GM12891 (cell line): ENCODE data around the gene HCST.

Experiments used
- DNase-seq: peaks from one replicate; pipeline ENCODE4 v3.0.0; 2011; ENCODE audit warnings: low spot score; ENCODE audit not compliant: insufficient read length
- FAIRE-seq: peaks from 2 replicates; lab custom pipeline; 2011; peaks lifted over from hg19 to GRCh38; lab: Jason Lieb, UNC
- PAX5 ChIP-seq: IDR thresholded peaks from 2 replicates; pipeline ENCODE4 v1.6.1; 2011; ENCODE audit warnings: low read length, moderate library complexity, mild to moderate bottlenecking; ENCODE audit not compliant: insufficient read depth, severe bottlenecking
- POLR2A ChIP-seq: IDR thresholded peaks from 2 replicates; pipeline ENCODE4 v1.6.1; 2011; ENCODE audit warnings: low read depth, low read length, control low read depth
- POLR2AphosphoS5 ChIP-seq: IDR thresholded peaks from 2 replicates; pipeline ENCODE4 v1.6.1; 2011; ENCODE audit warnings: low read depth, low read length, control low read depth
- POU2F2 ChIP-seq: IDR thresholded peaks from 2 replicates; pipeline ENCODE4 v1.6.1; 2011; ENCODE audit warnings: low read depth, mild to moderate bottlenecking, control low read depth, low read length, moderate library complexity
- SPI1 ChIP-seq: IDR thresholded peaks from 2 replicates; pipeline ENCODE4 v1.6.1; 2011; ENCODE audit warnings: low read depth, low read length, control low read depth
- TAF1 ChIP-seq: IDR thresholded peaks from 2 replicates; pipeline ENCODE4 v1.6.1; 2011; ENCODE audit warnings: low read depth, low read length, control low read depth

The HCST gene

GRCh38 chr19:35940839-35941238, 38.5 kb downstream of the HCST start:
- TF ChIP-seq TAF1: no peak
- no peak for TF ChIP-seq POLR2A
- no peak for TF ChIP-seq POU2F2
- TF ChIP-seq PAX5: no peak
- TF ChIP-seq SPI1: no peak
- TF ChIP-seq POLR2AphosphoS5: no peak
- FAIRE-seq (no peak), DNase-seq (no peak)

- no peak for DNase-seq
- FAIRE-seq: no peak
- TF ChIP-seq POLR2AphosphoS5 (no peak), TAF1 (no peak), POLR2A (no peak), SPI1 (no peak), PAX5 (no peak), POU2F2 (no peak)
These were observed 39.9 kb downstream of the HCST start for GRCh38 chr19:35942235-35942634.

- no peak for TF ChIP-seq PAX5
- TF ChIP-seq TAF1: no peak
- TF ChIP-seq POLR2AphosphoS5: no peak
- TF ChIP-seq POLR2A: no peak
- no peak for TF ChIP-seq SPI1
- TF ChIP-seq POU2F2: no peak
- DNase-seq (no peak), FAIRE-seq (no peak)
These were observed 41.3 kb downstream of the HCST start for GRCh38 chr19:35943321-35944301.

- FAIRE-seq: no peak
- TF ChIP-seq TAF1: no peak
- DNase-seq: no peak
These were observed 42.2 kb downstream of the HCST start for GRCh38 chr19:35944556-35944955.

GRCh38 chr19:35945121-35945790, 42.9 kb downstream of the HCST start:
- TF ChIP-seq POLR2AphosphoS5 (no peak), POU2F2 (no peak), TAF1 (no peak), POLR2A (no peak), SPI1 (no peak), PAX5 (no peak)
- FAIRE-seq: no peak
- DNase-seq: no peak

- TF ChIP-seq TAF1: no peak
- no peak for TF ChIP-seq PAX5
- no peak for TF ChIP-seq SPI1
- TF ChIP-seq POLR2A: no peak
- no peak for TF ChIP-seq POU2F2
- TF ChIP-seq POLR2AphosphoS5: no peak
- DNase-seq (no peak), FAIRE-seq (no peak)
These were observed 43.9 kb downstream of the HCST start for GRCh38 chr19:35946203-35946602.

- FAIRE-seq (no peak), DNase-seq (no peak)
- TF ChIP-seq TAF1: no peak
- TF ChIP-seq POLR2AphosphoS5: no peak
- TF ChIP-seq POU2F2: no peak
- TF ChIP-seq PAX5: no peak
These were observed 46.8 kb downstream of the HCST start for GRCh38 chr19:35949131-35949530.
